ENCODE measurements around the gene TRMT44.

- TF ChIP-seq CTCF (conservative IDR thresholded peaks at IDR 0.05; ENCODE audit: low read depth, low read length) (no peak), FOS (IDR thresholded peaks at IDR 0.05; ENCODE audit: low read depth, low read length) (no peak), CEBPB (IDR thresholded peaks at IDR 0.05; ENCODE audit: low read depth, low read length) (no peak)
Observed at GRCh38 chr4:8434251-8435073, 6.1 kb upstream of the TRMT44 start.
